Measurements from ENCODE around the gene FTO.

Gene FTO

GRCh38 chr16:54160939-54161897 lies 457.3 kb downstream of the FTO start:
- no peaks in the 10 kb centered on the region for H3K36me3 ChIP-seq (replicated peaks)
- in situ Hi-C loops (cut with HindIII; ENCODE audit: low pct_ligation_motif_present, low sequenced_read_pairs), result no loop called here
- H3K27me3 ChIP-seq (replicated peaks), result no peaks in the 10 kb centered on the region
- no peak overlapping the region for H3K27ac ChIP-seq
- no peak for TF ChIP-seq CTCF (IDR thresholded peaks at IDR 0.05; ENCODE audit: low read depth, low read length, missing control alignments)
- no peak overlapping the region for H3K4me3 ChIP-seq (ENCODE audit: low read depth, low read length)
- DNase-seq, result no peak

DNA sequence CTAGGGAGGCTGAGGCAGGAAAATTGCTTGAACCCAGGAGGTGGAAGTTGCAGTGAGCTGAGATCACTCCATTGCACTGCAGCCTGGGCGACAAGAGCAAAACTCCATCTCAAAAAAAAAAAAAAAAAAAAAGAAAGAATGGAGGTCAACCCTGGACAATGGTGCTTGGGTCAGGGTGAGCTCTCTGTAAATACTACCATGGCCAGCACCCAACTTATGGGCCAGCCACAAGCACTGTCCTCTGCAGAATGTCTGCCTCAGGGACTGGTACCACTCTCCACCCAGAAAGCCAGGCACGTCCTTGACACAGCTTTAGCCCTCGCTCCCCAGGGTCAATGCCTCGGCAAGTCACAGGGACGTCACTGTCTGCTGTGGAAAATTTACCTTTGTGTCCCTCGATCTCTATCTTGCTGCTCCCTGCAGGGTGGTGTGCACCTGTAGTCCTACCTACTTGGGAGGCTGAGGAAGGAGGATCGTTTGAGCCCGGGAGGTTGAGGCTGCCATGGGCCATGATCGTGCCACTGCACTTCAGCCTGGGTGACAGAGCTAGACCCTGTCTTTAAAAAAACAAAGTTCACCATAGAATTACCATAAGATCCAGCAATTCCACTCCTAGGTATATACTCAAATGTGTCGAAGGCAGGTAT lies 459.4 kb downstream of the FTO start:
- H3K4me3 ChIP-seq (ENCODE audit: low read depth, low read length), result no peak overlapping the region
- no peak for TF ChIP-seq CTCF (IDR thresholded peaks at IDR 0.05; ENCODE audit: low read depth, low read length, missing control alignments)
- no peaks in the 10 kb centered on the region for H3K27me3 ChIP-seq (replicated peaks)
- DNase-seq, result no peak
- H3K27ac ChIP-seq, result no peak overlapping the region
- no peaks in the 10 kb centered on the region for H3K36me3 ChIP-seq (replicated peaks)
- in situ Hi-C loops (cut with HindIII; ENCODE audit: low pct_ligation_motif_present, low sequenced_read_pairs), result no loop called here

DNA sequence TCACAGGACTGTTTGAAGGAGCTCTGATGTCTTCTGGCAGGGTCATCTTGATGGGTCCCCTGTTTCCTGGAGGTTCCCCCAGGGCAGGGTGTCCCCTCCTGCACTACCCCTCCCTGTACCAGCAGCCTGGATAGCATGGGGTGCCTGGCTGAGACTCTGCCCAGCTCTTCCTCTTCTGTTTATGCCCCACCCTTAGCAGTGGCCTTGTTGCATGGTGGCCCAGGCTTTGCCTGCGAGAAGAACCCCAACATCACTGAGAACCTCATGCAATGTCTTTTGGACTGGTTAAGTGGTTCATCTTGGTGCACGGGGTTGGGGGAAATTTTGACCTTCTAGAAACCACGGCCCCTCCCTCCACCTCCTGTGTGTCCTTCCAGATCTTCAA lies 460.8 kb downstream of the FTO start:
- no peak overlapping the region for H3K4me3 ChIP-seq (ENCODE audit: low read depth, low read length)
- in situ Hi-C loops (cut with HindIII; ENCODE audit: low pct_ligation_motif_present, low sequenced_read_pairs), result no loop called here
- H3K27me3 ChIP-seq (replicated peaks), result no peaks in the 10 kb centered on the region
- H3K36me3 ChIP-seq (replicated peaks), result no peaks in the 10 kb centered on the region
- H3K27ac ChIP-seq, result no peak overlapping the region
- DNase-seq, result no peak
- no peak for TF ChIP-seq CTCF (IDR thresholded peaks at IDR 0.05; ENCODE audit: low read depth, low read length, missing control alignments)

DNA sequence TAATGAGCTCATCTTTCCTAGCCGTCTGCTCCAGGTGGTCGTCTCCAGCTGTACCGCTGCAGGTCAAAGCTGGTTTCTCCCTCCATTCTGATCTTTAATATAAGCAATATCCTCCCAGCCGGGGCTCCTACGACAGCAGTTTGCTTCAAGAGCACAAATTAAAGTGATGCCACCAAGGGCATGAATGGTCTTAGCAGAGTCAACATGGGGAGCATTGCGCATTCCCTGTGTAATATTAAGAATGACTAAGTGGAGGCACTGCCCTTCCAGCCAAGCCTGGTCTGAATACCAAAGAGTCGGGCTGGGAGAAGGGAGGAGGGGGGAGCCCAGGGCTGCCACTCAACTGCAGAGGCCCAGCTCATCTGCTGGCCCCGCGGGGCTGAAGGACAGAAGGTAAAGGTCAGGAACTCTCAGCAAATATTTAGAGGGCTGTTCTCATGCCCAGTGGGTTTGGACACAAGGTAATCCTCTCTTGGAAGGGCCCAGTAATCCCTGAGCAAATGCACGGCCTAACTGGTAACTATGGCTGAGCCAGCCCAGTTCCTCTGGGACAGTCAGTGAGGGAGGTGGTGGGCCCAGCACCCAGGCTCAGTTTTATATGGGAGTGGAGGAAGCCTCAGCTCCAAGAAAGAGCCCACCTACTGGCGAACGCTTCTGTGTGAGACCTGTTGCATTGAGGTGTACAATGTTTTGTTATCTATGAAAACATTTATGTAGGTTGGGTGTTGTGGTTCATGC lies 461.4 kb downstream of the FTO start:
- no peak for DNase-seq
- Histone ChIP-seq H3K36me3 (replicated peaks) (no peaks in the 10 kb centered on the region), H3K27ac (no peak overlapping the region), H3K27me3 (replicated peaks) (peaks cover under 1% of the 10 kb centered on the region), H3K4me3 (ENCODE audit: low read depth, low read length) (no peak overlapping the region)
- in situ Hi-C loops (cut with HindIII; ENCODE audit: low pct_ligation_motif_present, low sequenced_read_pairs), result no loop called here
- TF ChIP-seq CTCF (IDR thresholded peaks at IDR 0.05; ENCODE audit: low read depth, low read length, missing control alignments), result no peak

DNA sequence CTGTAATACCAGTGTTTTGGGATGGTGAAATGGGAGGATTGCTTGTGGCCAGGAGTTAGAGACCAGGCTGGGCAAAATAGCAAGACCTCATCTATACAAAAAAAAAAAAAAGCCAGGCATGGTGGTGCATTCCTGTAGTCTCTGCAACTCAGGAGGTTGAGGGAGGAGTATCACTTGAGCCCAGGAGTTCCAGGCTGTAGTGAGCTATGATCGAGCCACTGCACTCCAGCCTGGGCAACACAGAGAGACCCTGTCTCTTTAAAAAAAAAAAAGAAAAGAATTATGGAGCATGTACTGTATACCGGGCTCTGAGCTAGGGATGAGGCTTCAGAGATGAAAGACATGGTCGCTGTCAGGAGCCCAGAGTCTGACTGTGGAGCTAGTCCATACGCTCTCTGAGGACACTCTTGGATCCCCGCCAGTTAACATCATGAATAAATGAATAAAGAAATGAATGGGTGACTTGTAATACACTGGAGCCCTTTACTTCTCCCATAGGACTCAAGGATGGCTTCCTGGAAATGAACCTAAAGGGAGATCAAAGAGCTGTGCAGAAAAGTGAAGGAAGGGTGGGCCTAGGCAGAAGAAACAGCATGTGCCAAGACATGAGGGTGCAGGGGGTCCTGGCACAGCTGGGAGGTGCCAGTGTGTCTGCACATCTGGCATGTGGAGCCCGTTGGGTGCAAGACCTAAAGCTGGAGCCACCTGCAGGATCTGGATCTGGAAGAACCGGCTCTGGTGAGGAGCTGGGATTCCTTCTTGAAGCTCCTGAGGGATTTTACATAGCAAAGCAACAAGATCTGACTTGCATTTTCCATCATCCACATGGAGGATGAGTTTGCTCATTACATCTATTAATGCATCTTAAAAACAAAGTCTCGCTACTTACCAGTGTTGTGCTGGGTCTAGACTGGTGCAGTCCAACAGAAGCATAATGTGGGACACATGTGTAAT lies 462.2 kb downstream of the FTO start:
- no peak overlapping the region for H3K27ac ChIP-seq
- H3K27me3 ChIP-seq (replicated peaks), result peaks cover 3% of the 10 kb centered on the region
- no peaks in the 10 kb centered on the region for H3K36me3 ChIP-seq (replicated peaks)
- no peak overlapping the region for H3K4me3 ChIP-seq (ENCODE audit: low read depth, low read length)
- no peak for DNase-seq
- TF ChIP-seq CTCF (IDR thresholded peaks at IDR 0.05; ENCODE audit: low read depth, low read length, missing control alignments), result no peak
- in situ Hi-C loops (cut with HindIII; ENCODE audit: low pct_ligation_motif_present, low sequenced_read_pairs), result no loop called here

Measured in brain microvascular endothelial cell (primary cell).